Neural cell (in vitro differentiated cells): Measurements from ENCODE around the gene ITGA8.

Source experiments
- CTCF ChIP-seq: fragments of 450-650 bp; IDR thresholded peaks from 2 replicates; pipeline ENCODE4 v1.5.1; 2014; ENCODE audit warnings: antibody characterized with exemption, mild to moderate bottlenecking, moderate library complexity; ENCODE audit not compliant: poor library complexity, severe bottlenecking
- EZH2 ChIP-seq: fragments of 200-600, 300-800 bp; shearing (Covaris generic), sonication (generic); IDR thresholded peaks from 2 replicates; pipeline ENCODE4 v1.6.1; 2014; ENCODE audit warnings: antibody characterized with exemption, low read length, borderline replicate concordance, mild to moderate bottlenecking; ENCODE audit not compliant: insufficient read depth, poor library complexity, severe bottlenecking
- MXI1 ChIP-seq: fragments of 450-650 bp; conservative IDR thresholded peaks from 2 replicates; pipeline ENCODE4 v1.6.1; 2014; ENCODE audit warnings: antibody characterized with exemption, mild to moderate bottlenecking; ENCODE audit not compliant: poor library complexity, severe bottlenecking
- POLR2AphosphoS5 ChIP-seq: IDR thresholded peaks from 2 replicates; pipeline ENCODE4 v1.6.1; 2012
- REST ChIP-seq: IDR thresholded peaks from 2 replicates; pipeline ENCODE4 v1.6.1; 2012; ENCODE audit warnings: borderline replicate concordance

- TF ChIP-seq CTCF (no peak), REST (no peak), MXI1 (no peak), POLR2AphosphoS5 (no peak), EZH2 (no peak)
Observed at GRCh38 chr10:15700078-15700674, 19.5 kb downstream of the ITGA8 start.
